ENCODE measurements around the gene UROC1.

The UROC1 gene

GRCh38 chr3:126507886-126508285 is 9.7 kb downstream of the UROC1 start:
- H3K27ac ChIP-seq = no peak overlapping the region
- H3K4me2 ChIP-seq = no peak overlapping the region
- H2AFZ ChIP-seq (ENCODE audit: low read depth) = no peak overlapping the region
- no peaks in the 10 kb centered on the region for H3K36me3 ChIP-seq (ENCODE audit: insufficient read depth)
- H3K9ac ChIP-seq = no peak overlapping the region
- no peaks in the 10 kb centered on the region for H3K79me2 ChIP-seq (ENCODE audit: insufficient read depth, low read depth)
- no peaks in the 10 kb centered on the region for H3K27me3 ChIP-seq (ENCODE audit: insufficient read depth, low read depth)
- H3K4me3 ChIP-seq (IDR thresholded peaks at IDR 0.05; ENCODE audit: insufficient read depth, low read depth, low read length) = no peak overlapping the region
- no peaks in the 10 kb centered on the region for H3K4me1 ChIP-seq (ENCODE audit: low read depth, poor library complexity, severe bottlenecking)
- no peaks in the 10 kb centered on the region for H4K20me1 ChIP-seq (ENCODE audit: insufficient read depth)
- TF ChIP-seq CTCF (conservative IDR thresholded peaks at IDR 0.05; ENCODE audit: low read depth, low read length) = no peak

GRCh38 chr3:126503701-126504100 is 13.9 kb downstream of the UROC1 start:
- Histone ChIP-seq H3K4me2 (no peak overlapping the region), H3K4me3 (IDR thresholded peaks at IDR 0.05; ENCODE audit: insufficient read depth, low read depth, low read length) (no peak overlapping the region), H2AFZ (ENCODE audit: low read depth) (no peak overlapping the region), H3K27ac (no peak overlapping the region), H3K27me3 (ENCODE audit: insufficient read depth, low read depth) (no peaks in the 10 kb centered on the region), H4K20me1 (ENCODE audit: insufficient read depth) (no peaks in the 10 kb centered on the region), H3K4me1 (ENCODE audit: low read depth, poor library complexity, severe bottlenecking) (no peaks in the 10 kb centered on the region), H3K9ac (no peak overlapping the region), H3K79me2 (ENCODE audit: insufficient read depth, low read depth) (no peaks in the 10 kb centered on the region), H3K36me3 (ENCODE audit: insufficient read depth) (no peaks in the 10 kb centered on the region)
- no peak for TF ChIP-seq CTCF (conservative IDR thresholded peaks at IDR 0.05; ENCODE audit: low read depth, low read length)

GRCh38 chr3:126502656-126503055 is 14.9 kb downstream of the UROC1 start:
- H2AFZ ChIP-seq (ENCODE audit: low read depth) = no peak overlapping the region
- H3K4me1 ChIP-seq (ENCODE audit: low read depth, poor library complexity, severe bottlenecking) = no peaks in the 10 kb centered on the region
- no peaks in the 10 kb centered on the region for H3K79me2 ChIP-seq (ENCODE audit: insufficient read depth, low read depth)
- no peak for TF ChIP-seq CTCF (conservative IDR thresholded peaks at IDR 0.05; ENCODE audit: low read depth, low read length)
- H3K27ac ChIP-seq = no peak overlapping the region
- no peak overlapping the region for H3K9ac ChIP-seq
- H3K4me3 ChIP-seq (IDR thresholded peaks at IDR 0.05; ENCODE audit: insufficient read depth, low read depth, low read length) = no peak overlapping the region
- H3K36me3 ChIP-seq (ENCODE audit: insufficient read depth) = no peaks in the 10 kb centered on the region
- H4K20me1 ChIP-seq (ENCODE audit: insufficient read depth) = no peaks in the 10 kb centered on the region
- H3K4me2 ChIP-seq = no peak overlapping the region
- no peaks in the 10 kb centered on the region for H3K27me3 ChIP-seq (ENCODE audit: insufficient read depth, low read depth)

GRCh38 chr3:126501736-126502135 is 15.8 kb downstream of the UROC1 start:
- no peak overlapping the region for H3K4me3 ChIP-seq (IDR thresholded peaks at IDR 0.05; ENCODE audit: insufficient read depth, low read depth, low read length)
- no peaks in the 10 kb centered on the region for H3K79me2 ChIP-seq (ENCODE audit: insufficient read depth, low read depth)
- no peaks in the 10 kb centered on the region for H3K36me3 ChIP-seq (ENCODE audit: insufficient read depth)
- H3K9ac ChIP-seq = no peak overlapping the region
- H3K27me3 ChIP-seq (ENCODE audit: insufficient read depth, low read depth) = no peaks in the 10 kb centered on the region
- no peaks in the 10 kb centered on the region for H4K20me1 ChIP-seq (ENCODE audit: insufficient read depth)
- H3K4me2 ChIP-seq = no peak overlapping the region
- H2AFZ ChIP-seq (ENCODE audit: low read depth) = no peak overlapping the region
- TF ChIP-seq CTCF (conservative IDR thresholded peaks at IDR 0.05; ENCODE audit: low read depth, low read length) = no peak
- no peak overlapping the region for H3K27ac ChIP-seq
- H3K4me1 ChIP-seq (ENCODE audit: low read depth, poor library complexity, severe bottlenecking) = no peaks in the 10 kb centered on the region

- Histone ChIP-seq H2AFZ (ENCODE audit: low read depth) (no peak overlapping the region), H3K36me3 (ENCODE audit: insufficient read depth) (no peaks in the 10 kb centered on the region), H3K27me3 (ENCODE audit: insufficient read depth, low read depth) (no peaks in the 10 kb centered on the region), H4K20me1 (ENCODE audit: insufficient read depth) (no peaks in the 10 kb centered on the region), H3K27ac (no peak overlapping the region), H3K4me2 (no peak overlapping the region), H3K79me2 (ENCODE audit: insufficient read depth, low read depth) (no peaks in the 10 kb centered on the region), H3K4me1 (ENCODE audit: low read depth, poor library complexity, severe bottlenecking) (no peaks in the 10 kb centered on the region), H3K4me3 (IDR thresholded peaks at IDR 0.05; ENCODE audit: insufficient read depth, low read depth, low read length) (no peak overlapping the region), H3K9ac (no peak overlapping the region)
- TF ChIP-seq CTCF (conservative IDR thresholded peaks at IDR 0.05; ENCODE audit: low read depth, low read length) = no peak
Measured at GRCh38 chr3:126501054-126501453, 16.5 kb downstream of the UROC1 start.
